GM18520 (cell line): ENCODE data around the gene CDHR2.
"Not testable (repeated sequence)": the region's sequence is repeated elsewhere in the genome, so short reads cannot be mapped to it uniquely, and the experiment has no call there.

ENCODE experiments used
- ATAC-seq: cut with Tn5 transposase; IDR thresholded peaks from one replicate; pipeline ENCODE4 v1.9.1; 2021; ENCODE audit not compliant: unreplicated experiment

Gene CDHR2

GRCh38 chr5:176593273-176593869, 44.2 kb downstream of the CDHR2 start:
- ATAC-seq = no peak

GRCh38 chr5:176594554-176594953, 45.4 kb downstream of the CDHR2 start:
- no peak for ATAC-seq

GRCh38 chr5:176595386-176595943, 46.3 kb downstream of the CDHR2 start:
- no peak for ATAC-seq

- ATAC-seq = no peak
Measured at GRCh38 chr5:176596069-176596644, 47.0 kb downstream of the CDHR2 start.

GRCh38 chr5:176596689-176597416, 47.7 kb downstream of the CDHR2 start:
- ATAC-seq = no peak

- ATAC-seq = no peak
Measured at GRCh38 chr5:176597417-176598389, 48.6 kb downstream of the CDHR2 start.

GRCh38 chr5:176599749-176600430, 50.7 kb downstream of the CDHR2 start:
- not testable (repeated sequence) for ATAC-seq

GRCh38 chr5:176601901-176602482, 52.9 kb downstream of the CDHR2 start:
- no peak for ATAC-seq

GRCh38 chr5:176603091-176603490, 53.9 kb downstream of the CDHR2 start:
- no peak for ATAC-seq

- no peak for ATAC-seq
Measured at GRCh38 chr5:176606032-176606431, 56.9 kb downstream of the CDHR2 start.

GRCh38 chr5:176606875-176607274, 57.7 kb downstream of the CDHR2 start:
- no peak for ATAC-seq

- no peak for ATAC-seq
Measured at GRCh38 chr5:176608142-176608705, 59.1 kb downstream of the CDHR2 start.

GRCh38 chr5:176608937-176609723, 60.0 kb downstream of the CDHR2 start:
- no peak for ATAC-seq

- peak; percentile 62 for ATAC-seq
Measured at GRCh38 chr5:176609724-176610434, 60.7 kb downstream of the CDHR2 start, which contains the start of gene GPRIN1. GPRIN1 (minus strand) TSS chr5:176610156; CDS start chr5:176599834, 10,322 bp downstream.

- peak; percentile 6 for ATAC-seq
Measured at GRCh38 chr5:176610435-176610773, 61.3 kb downstream of the CDHR2 start.

GRCh38 chr5:176611435-176611834, 62.3 kb downstream of the CDHR2 start:
- no peak for ATAC-seq

GRCh38 chr5:176612008-176612407, 62.9 kb downstream of the CDHR2 start:
- no peak for ATAC-seq

- ATAC-seq = no peak
Measured at GRCh38 chr5:176612855-176613254, 63.7 kb downstream of the CDHR2 start.
